Measurements from ENCODE around the gene TLE4. TPM values are rescaled to one million over a fixed set of nuclear protein-coding genes. Genes with fewer than 3 reads are reported as not detected.

TLE4 gene
- total RNA-seq, 1 donor = 79.0 TPM

GRCh38 chr9:79673614-79674013 is 101.8 kb downstream of the TLE4 start:
- TF ChIP-seq CTCF (IDR thresholded peaks at IDR 0.05; ENCODE audit: insufficient read depth, low read depth, low read length) = no peak
- H3K4me3 ChIP-seq (ENCODE audit: low read depth, low read length) = no peak overlapping the region
- no peak for DNase-seq (ENCODE audit: low read depth)

GRCh38 chr9:79674052-79674777 is 102.5 kb downstream of the TLE4 start:
- H3K4me3 ChIP-seq (ENCODE audit: low read depth, low read length) = no peak overlapping the region
- DNase-seq (ENCODE audit: low read depth) = no peak
- no peak for TF ChIP-seq CTCF (IDR thresholded peaks at IDR 0.05; ENCODE audit: insufficient read depth, low read depth, low read length)

GRCh38 chr9:79681576-79681975 is 109.8 kb downstream of the TLE4 start:
- no peak for TF ChIP-seq CTCF (IDR thresholded peaks at IDR 0.05; ENCODE audit: insufficient read depth, low read depth, low read length)
- DNase-seq (ENCODE audit: low read depth) = no peak
- no peak overlapping the region for H3K4me3 ChIP-seq (ENCODE audit: low read depth, low read length)

- no peak overlapping the region for H3K4me3 ChIP-seq (ENCODE audit: low read depth, low read length)
- DNase-seq (ENCODE audit: low read depth) = peak; percentile 38
- no peak for TF ChIP-seq CTCF (IDR thresholded peaks at IDR 0.05; ENCODE audit: insufficient read depth, low read depth, low read length)
These were observed 110.4 kb downstream of the TLE4 start for GRCh38 chr9:79682076-79682736.

GRCh38 chr9:79684059-79684458 is 112.3 kb downstream of the TLE4 start:
- TF ChIP-seq CTCF (IDR thresholded peaks at IDR 0.05; ENCODE audit: insufficient read depth, low read depth, low read length) = no peak
- no peak for DNase-seq (ENCODE audit: low read depth)
- H3K4me3 ChIP-seq (ENCODE audit: low read depth, low read length) = no peak overlapping the region

GRCh38 chr9:79684711-79685575 is 113.2 kb downstream of the TLE4 start:
- DNase-seq (ENCODE audit: low read depth) = no peak
- no peak for TF ChIP-seq CTCF (IDR thresholded peaks at IDR 0.05; ENCODE audit: insufficient read depth, low read depth, low read length)
- no peak overlapping the region for H3K4me3 ChIP-seq (ENCODE audit: low read depth, low read length)

Measured in fibroblast of villous mesenchyme (primary cell).